K562 (cell line): Measurements from ENCODE around the gene DNM1. TPM values are rescaled to one million over a fixed set of nuclear protein-coding genes. Genes with fewer than 3 reads are reported as not detected.

ENCODE experiments used
- ARNT ChIP-seq, 2 experiments: fragments of 450-650 bp; IDR thresholded peaks; 2 replicates each; pipeline ENCODE4 v1.6.1; 2016; ENCODE audit warnings: mild to moderate bottlenecking in 1 of 2
- BRD9 ChIP-seq: fragments of 450-650 bp; IDR thresholded peaks from 2 replicates; pipeline ENCODE4 v1.6.1; 2018; ENCODE audit warnings: low read depth; ENCODE audit not compliant: partially characterized antibody
- CHCHD3 ChIP-seq: fragments of 250-450 bp; sonication (Bioruptor Pico); IDR thresholded peaks from 2 replicates; pipeline ENCODE4 v2.1.2; 2022; ENCODE audit warnings: mild to moderate bottlenecking
- GMEB1 ChIP-seq: fragments of 250-450 bp; sonication (Bioruptor Pico); IDR thresholded peaks from 2 replicates; pipeline ENCODE4 v1.4.0; 2020; ENCODE audit warnings: mild to moderate bottlenecking
- HNRNPLL ChIP-seq: fragments of 200-400 bp; formaldehyde crosslinking; IDR thresholded peaks from 2 replicates; pipeline ENCODE4 v1.6.1; 2017; ENCODE audit warnings: low read length, low read depth, mild to moderate bottlenecking; ENCODE audit not compliant: poor library complexity, severe bottlenecking
- MAZ ChIP-seq, 2 experiments: fragments of 450-650 bp in 1 of 2; sonication (generic) in 1 of 2; formaldehyde crosslinking; IDR thresholded peaks in 1 of 2; conservative IDR thresholded peaks in 1 of 2; 2 replicates each; pipeline versions ENCODE4 v1.4.0 to v1.5.0; 2020; ENCODE audit warnings: mild to moderate bottlenecking in 1 of 2, missing genetic modification reagents in 1 of 2
- NBN ChIP-seq: fragments of 450-650 bp; IDR thresholded peaks from 2 replicates; pipeline ENCODE4 v1.6.1; 2016; ENCODE audit warnings: low read depth, mild to moderate bottlenecking
- NRF1 ChIP-seq, 2 experiments: fragments of 450-650 bp; IDR thresholded peaks in 1 of 2; conservative IDR thresholded peaks in 1 of 2; 2 replicates each; pipeline ENCODE4 v1.6.1; 2014; ENCODE audit warnings: mild to moderate bottlenecking in 2 of 2
- RCOR1 ChIP-seq, 2 experiments: IDR thresholded peaks; 2 replicates each; pipeline ENCODE4 v1.6.1; 2012; ENCODE audit warnings: low read depth in 2 of 2, low read length in 2 of 2, borderline replicate concordance in 1 of 2, improper control_type of control experiment in 1 of 2
- SMARCE1 ChIP-seq: fragments of 450-650 bp; IDR thresholded peaks from 2 replicates; pipeline ENCODE4 v1.7.1; 2016; ENCODE audit warnings: mild to moderate bottlenecking
- SOX6 ChIP-seq: fragments of 450-650 bp; IDR thresholded peaks from 2 replicates; pipeline ENCODE4 v1.6.1; 2014; ENCODE audit warnings: mild to moderate bottlenecking
- TAL1 ChIP-seq: fragments of 450-650 bp; IDR thresholded peaks from 2 replicates; pipeline ENCODE4 v1.6.1; 2016; ENCODE audit warnings: mild to moderate bottlenecking
- YY1 ChIP-seq, 3 experiments: IDR thresholded peaks; 2 replicates each; pipeline ENCODE4 v1.6.1; 2011; ENCODE audit warnings: low read length in 2 of 3, mild to moderate bottlenecking in 2 of 3, moderate library complexity in 2 of 3, borderline replicate concordance in 1 of 3, control low read depth in 1 of 3, low read depth in 1 of 3; ENCODE audit not compliant: insufficient read depth in 3 of 3, insufficient replicate concordance in 2 of 3, control insufficient read depth in 1 of 3, insufficient read length in 1 of 3; ENCODE audit errors: extremely low read depth in 1 of 3
- ZNF121 ChIP-seq: sonication (generic); formaldehyde crosslinking; conservative IDR thresholded peaks from 2 replicates; pipeline ENCODE4 v1.8.0; 2022; ENCODE audit warnings: missing genetic modification reagents
- ZNF695 ChIP-seq: fragments of 450-650 bp; formaldehyde crosslinking; IDR thresholded peaks from 2 replicates; pipeline ENCODE4 v1.4.0; 2020; ENCODE audit warnings: mild to moderate bottlenecking, moderate library complexity
- polyA plus RNA-seq, 8 experiments: library from polyadenylated mRNA; depleted of rRNA in 4 of 8; stranded (reverse) in 5 of 8; unstranded in 3 of 8; fragments of >200 nt; fragmentation: Nextera tagmentation in 2 of 8; fragmentation: Illumina TruSeq in 1 of 8; extraction: Ambion mirVana in 2 of 8; extraction: Trizol in 1 of 8; gene quantifications; 2 replicates each; pipeline versions ENCODE4 v1.2.1 to v1.2.3, GENCODE V29; 2011 to 2014; ENCODE audit warnings: inconsistent platforms in 1 of 8, missing spikeins in 1 of 8
- total RNA-seq, 7 experiments: library from RNA; depleted of rRNA in 6 of 7; stranded (reverse); fragments of >200 nt in 6 of 7; fragmentation: Illumina TruSeq in 2 of 7; extraction: Trizol in 2 of 7; gene quantifications; 2 replicates each; pipeline versions ENCODE4 v1.2.1 to v1.2.3, GENCODE V29; 2011 to 2021; ENCODE audit warnings: low replicate concordance in 1 of 7
- TF ChIP-seq, protein P1 (sequence below), 2 experiments: fragments of 450-650 bp; formaldehyde crosslinking in 1 of 2; IDR thresholded peaks; 2 replicates each; pipeline versions ENCODE4 v1.4.0 to v1.6.1; 2014 to 2020; ENCODE audit warnings: mild to moderate bottlenecking in 2 of 2, borderline replicate concordance in 1 of 2, low read depth in 1 of 2

Gene DNM1
- total and polyA plus RNA-seq, 9 of the 15 experiments (the other 6 are each of a cell fraction or from before 2014, with no cell fraction given) = 0.39 to 23.1 (median 9.1) TPM

DNA sequence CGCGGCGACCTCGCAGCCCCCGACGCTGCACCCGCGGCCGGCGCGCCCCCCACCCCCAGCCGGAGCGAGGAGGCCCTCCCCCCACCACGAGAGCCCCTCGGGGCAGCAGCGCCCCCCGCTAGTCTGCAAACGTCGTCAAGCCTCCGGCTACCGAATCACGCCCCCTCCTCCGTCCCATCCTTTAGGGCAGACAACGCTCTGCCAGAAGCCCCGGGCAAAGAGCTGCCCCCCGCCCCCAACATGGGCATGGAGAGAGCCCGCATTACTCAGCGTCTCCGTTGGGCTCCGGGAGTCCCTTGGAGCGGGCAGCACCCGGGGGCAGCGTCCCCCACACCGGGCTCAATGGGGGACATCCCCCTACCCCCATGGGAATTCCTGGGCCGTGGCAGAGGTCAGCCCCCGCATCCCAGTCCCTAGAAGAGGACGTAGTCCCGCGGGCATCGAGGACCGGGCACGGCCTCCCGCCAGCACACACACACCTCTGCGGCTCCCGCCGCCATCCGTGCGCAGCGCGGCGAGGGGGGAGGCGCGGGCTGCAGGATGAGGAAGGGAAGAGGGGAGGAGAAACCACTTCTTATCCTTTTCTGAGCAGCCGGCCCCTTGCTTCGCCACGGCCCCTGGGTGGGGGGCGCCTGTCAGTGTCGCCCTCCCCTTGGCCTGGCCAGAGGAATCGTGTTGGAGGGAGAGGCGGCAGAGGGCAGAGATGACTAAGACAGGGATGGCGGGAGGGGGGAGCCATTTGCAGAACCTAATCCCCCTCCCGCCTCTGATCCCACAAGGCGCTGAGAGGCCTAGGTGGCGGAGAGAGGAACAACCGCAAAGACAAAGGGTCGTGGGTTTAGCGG, 750 bp downstream of the DNM1 start (continued):
- no peak for TF ChIP-seq ARNT (IDR thresholded peaks at IDR 0.05)
- TF ChIP-seq TAL1 = no peak
- TF ChIP-seq HNRNPLL = peak; percentile 40
- TF ChIP-seq SMARCE1 = peak; percentile 88
- peak; percentile 63; the same call in 1 of the 2 replicates for TF ChIP-seq NBN
- peak; percentile 82 to 85 for TF ChIP-seq NRF1 (conservative IDR thresholded peaks at IDR 0.05 in 1 of 2, IDR thresholded peaks at IDR 0.05 in 1 of 2)
- TF ChIP-seq GMEB1 (CRISPR knock-in tag) = peak; percentile 54; the same call in 1 of the 2 replicates
- peak; percentile 60 to 84; a peak in 3 of 4 replicates for TF ChIP-seq MAZ (CRISPR knock-in tag; conservative IDR thresholded peaks at IDR 0.05 in 1 of 2, IDR thresholded peaks at IDR 0.05 in 1 of 2)
- no peak for TF ChIP-seq ZNF121 (CRISPR knock-in tag)
- TF ChIP-seq YY1 (IDR thresholded peaks at IDR 0.05; ENCODE audit: borderline replicate concordance in 1 of 3, control insufficient read depth in 1 of 3, extremely low read depth in 1 of 3, insufficient read depth in 3 of 3, insufficient read length in 1 of 3, insufficient replicate concordance in 2 of 3, low read depth in 1 of 3, low read length in 2 of 3) = peak in 1 of 3 experiments; percentile 86
- no peak for TF ChIP-seq CHCHD3 (CRISPR knock-in tag)
- peak; percentile 53 for TF ChIP-seq BRD9
- TF ChIP-seq RCOR1 (IDR thresholded peaks at IDR 0.05; ENCODE audit: borderline replicate concordance in 1 of 2, low read depth in 2 of 2, low read length in 2 of 2) = peak in 1 of 2 experiments; percentile 74; a peak in 2 of 4 replicates
- peak; percentile 73; the same call in 1 of the 2 replicates for TF ChIP-seq ZNF695 (CRISPR knock-in tag)
- TF ChIP-seq SOX6 = peak; percentile 74
- TF ChIP-seq, protein P1, sequence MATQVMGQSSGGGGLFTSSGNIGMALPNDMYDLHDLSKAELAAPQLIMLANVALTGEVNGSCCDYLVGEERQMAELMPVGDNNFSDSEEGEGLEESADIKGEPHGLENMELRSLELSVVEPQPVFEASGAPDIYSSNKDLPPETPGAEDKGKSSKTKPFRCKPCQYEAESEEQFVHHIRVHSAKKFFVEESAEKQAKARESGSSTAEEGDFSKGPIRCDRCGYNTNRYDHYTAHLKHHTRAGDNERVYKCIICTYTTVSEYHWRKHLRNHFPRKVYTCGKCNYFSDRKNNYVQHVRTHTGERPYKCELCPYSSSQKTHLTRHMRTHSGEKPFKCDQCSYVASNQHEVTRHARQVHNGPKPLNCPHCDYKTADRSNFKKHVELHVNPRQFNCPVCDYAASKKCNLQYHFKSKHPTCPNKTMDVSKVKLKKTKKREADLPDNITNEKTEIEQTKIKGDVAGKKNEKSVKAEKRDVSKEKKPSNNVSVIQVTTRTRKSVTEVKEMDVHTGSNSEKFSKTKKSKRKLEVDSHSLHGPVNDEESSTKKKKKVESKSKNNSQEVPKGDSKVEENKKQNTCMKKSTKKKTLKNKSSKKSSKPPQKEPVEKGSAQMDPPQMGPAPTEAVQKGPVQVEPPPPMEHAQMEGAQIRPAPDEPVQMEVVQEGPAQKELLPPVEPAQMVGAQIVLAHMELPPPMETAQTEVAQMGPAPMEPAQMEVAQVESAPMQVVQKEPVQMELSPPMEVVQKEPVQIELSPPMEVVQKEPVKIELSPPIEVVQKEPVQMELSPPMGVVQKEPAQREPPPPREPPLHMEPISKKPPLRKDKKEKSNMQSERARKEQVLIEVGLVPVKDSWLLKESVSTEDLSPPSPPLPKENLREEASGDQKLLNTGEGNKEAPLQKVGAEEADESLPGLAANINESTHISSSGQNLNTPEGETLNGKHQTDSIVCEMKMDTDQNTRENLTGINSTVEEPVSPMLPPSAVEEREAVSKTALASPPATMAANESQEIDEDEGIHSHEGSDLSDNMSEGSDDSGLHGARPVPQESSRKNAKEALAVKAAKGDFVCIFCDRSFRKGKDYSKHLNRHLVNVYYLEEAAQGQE (IDR thresholded peaks at IDR 0.05; ENCODE audit: borderline replicate concordance) = peak; percentile 44; the same call in 1 of the 2 replicates
- TF ChIP-seq, protein P1 (CRISPR knock-in tag; IDR thresholded peaks at IDR 0.05; ENCODE audit: low read depth) = peak; percentile 87
